Thyroid gland (tissue), 4 donors: ENCODE results near the gene PACSIN1.

Experiments used
- POLR2A ChIP-seq, 2 donors: fragments of 450-650 bp; IDR thresholded peaks; one replicate each; pipeline ENCODE4 v1.6.1; 2017; ENCODE audit warnings: antibody characterized with exemption in 2 of 2, mild to moderate bottlenecking in 2 of 2, moderate library complexity in 1 of 2
- TF ChIP-seq, protein P1 (sequence below), 6 experiments: fragments of 200-600 bp in 3 of 6; fragments of 450-650 bp in 3 of 6; sonication (generic) in 3 of 6; IDR thresholded peaks; one replicate each; pipeline ENCODE4 v1.5.1; 2016 to 2019; ENCODE audit warnings: antibody characterized with exemption in 6 of 6, mild to moderate bottlenecking in 2 of 6, inconsistent platforms in 1 of 6, moderate library complexity in 1 of 6

DNA sequence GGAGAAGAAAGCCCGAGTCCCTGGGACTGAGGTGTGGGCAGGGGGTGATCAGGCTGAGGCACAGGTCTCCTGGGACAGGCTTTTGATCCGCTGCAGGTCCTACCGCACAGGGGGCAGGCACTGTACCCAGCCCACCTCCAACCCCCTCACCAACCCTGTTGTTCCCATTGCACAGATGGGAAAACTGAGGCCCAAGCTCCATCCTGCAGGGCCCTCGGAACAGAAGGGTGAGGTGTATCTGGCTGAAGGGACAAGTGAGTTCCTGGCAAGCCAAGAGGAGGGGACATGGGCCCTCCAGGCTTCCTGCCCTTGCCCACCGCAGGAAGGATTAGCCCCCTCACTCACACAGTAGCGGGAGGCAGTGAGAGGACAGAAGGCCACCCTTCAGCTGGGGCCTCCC is 106.7 kb downstream of the PACSIN1 start:
- TF ChIP-seq, protein P1, sequence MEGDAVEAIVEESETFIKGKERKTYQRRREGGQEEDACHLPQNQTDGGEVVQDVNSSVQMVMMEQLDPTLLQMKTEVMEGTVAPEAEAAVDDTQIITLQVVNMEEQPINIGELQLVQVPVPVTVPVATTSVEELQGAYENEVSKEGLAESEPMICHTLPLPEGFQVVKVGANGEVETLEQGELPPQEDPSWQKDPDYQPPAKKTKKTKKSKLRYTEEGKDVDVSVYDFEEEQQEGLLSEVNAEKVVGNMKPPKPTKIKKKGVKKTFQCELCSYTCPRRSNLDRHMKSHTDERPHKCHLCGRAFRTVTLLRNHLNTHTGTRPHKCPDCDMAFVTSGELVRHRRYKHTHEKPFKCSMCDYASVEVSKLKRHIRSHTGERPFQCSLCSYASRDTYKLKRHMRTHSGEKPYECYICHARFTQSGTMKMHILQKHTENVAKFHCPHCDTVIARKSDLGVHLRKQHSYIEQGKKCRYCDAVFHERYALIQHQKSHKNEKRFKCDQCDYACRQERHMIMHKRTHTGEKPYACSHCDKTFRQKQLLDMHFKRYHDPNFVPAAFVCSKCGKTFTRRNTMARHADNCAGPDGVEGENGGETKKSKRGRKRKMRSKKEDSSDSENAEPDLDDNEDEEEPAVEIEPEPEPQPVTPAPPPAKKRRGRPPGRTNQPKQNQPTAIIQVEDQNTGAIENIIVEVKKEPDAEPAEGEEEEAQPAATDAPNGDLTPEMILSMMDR (IDR thresholded peaks at IDR 0.05) = no peak
- TF ChIP-seq POLR2A (IDR thresholded peaks at IDR 0.05) = no peak
